OCI-LY1 (cell line): ENCODE data around the gene PDHX.

Experiments used
- CTCF ChIP-seq: fragments of 200-600 bp; sonication (generic), shearing (Covaris generic); IDR thresholded peaks from 2 replicates; pipeline ENCODE4 v1.5.1; 2017; ENCODE audit warnings: mild to moderate bottlenecking, antibody characterized with exemption, low read length, moderate library complexity, mixed read lengths
- EZH2 ChIP-seq: fragments of 200-600 bp; sonication (generic), shearing (Covaris generic); IDR thresholded peaks from 2 replicates; pipeline ENCODE4 v1.8.0; 2017; ENCODE audit warnings: borderline replicate concordance, mixed run types, mild to moderate bottlenecking, antibody characterized with exemption, low read length, moderate library complexity, mixed read lengths

GRCh38 chr11:35021589-35021988 is 105.2 kb downstream of the PDHX start:
- TF ChIP-seq CTCF (no peak), EZH2 (no peak)
